PC-3 (cell line): ENCODE measurements around the gene APCDD1L. TPM values are rescaled to one million over a fixed set of nuclear protein-coding genes. Genes with fewer than 3 reads are reported as not detected.
"Not testable (repeated sequence)": the region's sequence is repeated elsewhere in the genome, so short reads cannot be mapped to it uniquely, and the experiment has no call there.

Source experiments
- ATAC-seq: fragments of 200-7000 bp; cut with Tn5 transposase; 2 replicates; pipeline ENCODE4 v1.9.1; 2020; ENCODE audit warnings: mild to moderate bottlenecking, moderate library complexity
- BruUV-seq: library from RNA; stranded (reverse); fragments of 400-500 nt; replicated peaks from 2 replicates; lab custom pipeline; 2021; lab: Mats Ljungman, UMichigan
- CTCF ChIA-PET: fragments of 300-600 bp; sonication (Branson Sonifier 250); formaldehyde crosslinking; loops from one replicate; lab custom pipeline; 2022; ENCODE audit warnings: antibody characterized with exemption; lab: Charles Lee
- POLR2A ChIA-PET: fragments of 300-600 bp; sonication (Branson Sonifier 250); formaldehyde crosslinking; loops from one replicate; lab custom pipeline; 2022; ENCODE audit warnings: antibody characterized with exemption; ENCODE audit not compliant: unreplicated experiment; lab: Charles Lee
- DNase-seq: peaks from one replicate; pipeline ENCODE4 v3.0.0-alpha.2; 2015
- H2AFZ ChIP-seq: fragments of 300-600 bp; sonication (generic); 2 replicates; pipeline ENCODE4 v1.6.0; 2016; ENCODE audit warnings: antibody characterized with exemption, low read length
- H3F3A ChIP-seq: fragments of 300-600 bp; sonication (generic); one replicate; pipeline ENCODE4 v1.6.0; 2017; ENCODE audit warnings: antibody characterized with exemption, low read length, control low read depth, mild to moderate bottlenecking; ENCODE audit not compliant: unreplicated experiment
- H3K27ac ChIP-seq: fragments of 300-600 bp; sonication (generic); 2 replicates; pipeline ENCODE4 v1.5.1; 2016; ENCODE audit warnings: mild to moderate bottlenecking, low read length
- H3K27me3 ChIP-seq: fragments of 300-600 bp; sonication (generic); 2 replicates; pipeline ENCODE4 v1.6.1; 2016; ENCODE audit warnings: low read length, mixed read lengths
- H3K36me3 ChIP-seq: fragments of 300-600 bp; sonication (generic); 2 replicates; pipeline ENCODE4 v1.6.1; 2016; ENCODE audit warnings: low read depth, mixed run types, low read length, mixed read lengths
- H3K4me1 ChIP-seq: fragments of 300-600 bp; sonication (generic); 2 replicates; pipeline ENCODE4 v1.5.1; 2016; ENCODE audit warnings: low read length; ENCODE audit not compliant: insufficient read depth
- H3K4me2 ChIP-seq: fragments of 300-600 bp; sonication (generic); 2 replicates; pipeline ENCODE4 v1.6.0; 2016; ENCODE audit warnings: low read length
- H3K4me3 ChIP-seq: fragments of 300-600 bp; sonication (generic); 2 replicates; pipeline ENCODE4 v1.5.1; 2016; ENCODE audit warnings: mild to moderate bottlenecking, low read length, mixed read lengths
- H3K79me2 ChIP-seq: fragments of 300-600 bp; sonication (generic); 2 replicates; pipeline ENCODE4 v1.6.1; 2017; ENCODE audit warnings: low read length, mixed read lengths
- H3K9ac ChIP-seq: fragments of 300-600 bp; sonication (generic); 2 replicates; pipeline ENCODE4 v1.6.0; 2016; ENCODE audit warnings: mild to moderate bottlenecking, low read length
- H3K9me2 ChIP-seq: fragments of 300-600 bp; sonication (generic); replicated peaks from 2 replicates; pipeline ENCODE4 v1.6.1; 2016; ENCODE audit warnings: mixed run types, low read length, mixed read lengths
- H3K9me3 ChIP-seq: fragments of 300-600 bp; sonication (generic); 2 replicates; pipeline ENCODE4 v1.6.1; 2016; ENCODE audit warnings: low read length, mixed read lengths
- H4K20me1 ChIP-seq: fragments of 300-600 bp; sonication (generic); 2 replicates; pipeline ENCODE4 v1.6.1; 2016; ENCODE audit warnings: low read length, mixed read lengths
- CTCF ChIP-seq: fragments of 300-600 bp; sonication (generic); conservative IDR thresholded peaks from 2 replicates; pipeline ENCODE4 v1.5.1; 2017; ENCODE audit warnings: antibody characterized with exemption, low read depth, mild to moderate bottlenecking, low read length
- EZH2 ChIP-seq: fragments of 300-600 bp; sonication (generic); IDR thresholded peaks from one replicate; pipeline ENCODE4 v1.6.1; 2017; ENCODE audit warnings: antibody characterized with exemption, mild to moderate bottlenecking, low read length; ENCODE audit not compliant: unreplicated experiment
- EZH2phosphoT487 ChIP-seq: fragments of 300-600 bp; sonication (generic); IDR thresholded peaks from 2 replicates; pipeline ENCODE4 v1.6.1; 2018; ENCODE audit warnings: mild to moderate bottlenecking, antibody characterized with exemption, low read length, borderline replicate concordance
- intact Hi-C: fragments of 100-400 bp; cut with micrococcal nuclease; formaldehyde crosslinking; loops from 2 replicates; pipeline ENCODE4 v1.9.0; 2023
- total RNA-seq: library from RNA; depleted of rRNA; stranded (reverse); fragments of >200 nt; gene quantifications from 2 replicates; pipeline ENCODE4 v1.2.3, GENCODE V29; 2014

Gene APCDD1L
- total RNA-seq, 1 experiment from 2014 or later, result 2.0 TPM

- ATAC-seq, result no peak
- BruUV-seq, result no TSS peak
- Histone ChIP-seq H3K4me2 (no peak overlapping the region), H3F3A (no peaks in the 10 kb centered on the region), H4K20me1 (no peaks in the 10 kb centered on the region), H3K9me2 (no peaks in the 10 kb centered on the region), H3K4me3 (no peak overlapping the region), H3K9me3 (no peaks in the 10 kb centered on the region), H3K4me1 (peaks cover 40% of the 10 kb centered on the region), H3K27me3 (no peaks in the 10 kb centered on the region), H3K27ac (no peak overlapping the region), H3K9ac (no peak overlapping the region), H3K79me2 (no peaks in the 10 kb centered on the region), H2AFZ (no peak overlapping the region), H3K36me3 (no peaks in the 10 kb centered on the region)
- ChIA-PET CTCF (no interaction called here), POLR2A (no interaction called here)
- intact Hi-C loops, result no loop called here
- TF ChIP-seq EZH2 (no peak), EZH2phosphoT487 (no peak), CTCF (no peak)
- no peak for DNase-seq
Observed at GRCh38 chr20:58544286-58544685, 29.1 kb upstream of the APCDD1L start.

GRCh38 chr20:58543274-58543673 is 28.1 kb upstream of the APCDD1L start:
- Histone ChIP-seq H3F3A (no peaks in the 10 kb centered on the region), H3K9ac (no peak overlapping the region), H3K27me3 (no peaks in the 10 kb centered on the region), H3K9me3 (no peaks in the 10 kb centered on the region), H2AFZ (no peak overlapping the region), H3K4me2 (no peak overlapping the region), H3K4me1 (peaks cover 48% of the 10 kb centered on the region), H3K4me3 (no peak overlapping the region), H3K9me2 (no peaks in the 10 kb centered on the region), H3K79me2 (no peaks in the 10 kb centered on the region), H3K36me3 (no peaks in the 10 kb centered on the region), H3K27ac (peak overlapping the region; percentile 96), H4K20me1 (no peaks in the 10 kb centered on the region)
- ATAC-seq (no peak), DNase-seq (no peak)
- TF ChIP-seq EZH2 (no peak), EZH2phosphoT487 (no peak), CTCF (no peak)
- POLR2A ChIA-PET, result no interaction called here
- BruUV-seq, result no TSS peak
- CTCF ChIA-PET, result no interaction called here
- intact Hi-C loops, result no loop called here

GRCh38 chr20:58542411-58543095 is 27.4 kb upstream of the APCDD1L start:
- intact Hi-C loops, result no loop called here
- TF ChIP-seq EZH2, result no peak
- TF ChIP-seq EZH2phosphoT487, result no peak
- no peak for TF ChIP-seq CTCF
- Histone ChIP-seq H3K4me3 (no peak overlapping the region), H3K36me3 (no peaks in the 10 kb centered on the region), H3K9me2 (no peaks in the 10 kb centered on the region), H3K9me3 (no peaks in the 10 kb centered on the region), H3F3A (no peaks in the 10 kb centered on the region), H3K4me1 (peaks cover 41% of the 10 kb centered on the region), H3K27me3 (no peaks in the 10 kb centered on the region), H4K20me1 (no peaks in the 10 kb centered on the region), H3K27ac (peak overlapping the region; percentile 96), H3K79me2 (no peaks in the 10 kb centered on the region), H3K9ac (peak overlapping the region; percentile 71), H3K4me2 (peak overlapping the region; percentile 42), H2AFZ (peak overlapping the region; percentile 52)
- CTCF ChIA-PET, result no interaction called here
- peak; percentile 74 for ATAC-seq
- POLR2A ChIA-PET, result interaction anchor here (0.6 kb wide), 1 partner anchor 110 kb away, joined by 3 read pairs; no protein-coding TSS in a partner anchor
- DNase-seq, result peak; percentile 71
- BruUV-seq, result no TSS peak

GRCh38 chr20:58542034-58542410 is 26.8 kb upstream of the APCDD1L start:
- H3K27me3 ChIP-seq, H4K20me1 ChIP-seq, H3K9me2 ChIP-seq, H2AFZ ChIP-seq, CTCF ChIA-PET, H3F3A ChIP-seq, intact Hi-C loops, H3K4me3 ChIP-seq, BruUV-seq, H3K9me3 ChIP-seq, H3K36me3 ChIP-seq, H3K79me2 ChIP-seq, POLR2A ChIA-PET: not testable (repeated sequence)
- Histone ChIP-seq H3K9ac (peak overlapping the region; percentile 4), H3K4me1 (peaks cover 36% of the 10 kb centered on the region), H3K4me2 (peak overlapping the region; percentile 62), H3K27ac (peak overlapping the region; percentile 96)
- ATAC-seq (peak; percentile 84), DNase-seq (peak; percentile 82)
